Measurements from ENCODE around the gene SLC4A1AP. TPM values are rescaled to one million over a fixed set of nuclear protein-coding genes. Genes with fewer than 3 reads are reported as not detected.

The SLC4A1AP gene
- total and polyA plus RNA-seq, 10 of the 15 experiments (the other 5 are each of a cell fraction or from before 2014, with no cell fraction given) = 6.5 to 30.1 (median 21.5) TPM

DNA sequence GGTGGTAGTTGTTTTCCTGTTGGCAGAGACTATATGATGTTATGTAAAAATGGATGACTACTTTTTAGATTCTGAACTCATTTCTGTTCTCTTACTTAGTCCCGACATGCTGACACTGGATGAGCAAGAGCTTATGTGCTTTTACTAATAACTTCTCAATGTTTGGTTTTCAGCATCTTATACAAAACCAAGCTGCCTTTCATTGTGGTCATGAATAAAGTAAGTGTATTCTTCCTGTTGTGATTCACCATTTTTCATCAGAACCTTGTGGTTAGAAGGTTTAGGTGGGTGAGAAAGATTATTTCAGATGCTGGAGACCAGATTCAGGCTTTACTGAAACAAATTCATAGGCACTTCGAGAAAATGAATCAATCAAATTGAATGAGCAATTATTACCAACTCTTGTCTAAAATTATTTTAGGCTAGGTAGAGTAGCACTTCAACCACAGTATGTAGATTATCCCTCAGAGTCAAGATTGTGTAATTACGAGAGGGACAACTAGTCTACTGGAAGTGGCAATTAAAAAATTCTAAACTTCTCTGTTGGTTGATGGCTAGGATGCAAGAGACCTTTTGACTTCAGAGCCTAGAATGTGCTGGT is 25.6 kb upstream of the SLC4A1AP start:
- DNase-seq (ENCODE audit: low read depth, low spot score) = no peak
- intact Hi-C loops (cut with micrococcal nuclease; ENCODE audit: unreplicated experiment) = no loop called here
- no peak for FAIRE-seq
- Histone ChIP-seq H4K20me1 (ENCODE audit: control insufficient read depth, insufficient read depth) (no peaks in the 10 kb centered on the region), H3K27ac (ENCODE audit: control insufficient read depth, insufficient read depth) (no peak overlapping the region), H3K79me2 (ENCODE audit: control insufficient read depth, insufficient read depth, low read length) (no peaks in the 10 kb centered on the region), H2AFZ (ENCODE audit: control insufficient read depth, low read depth, low read length) (no peak overlapping the region), H3K4me3 (no peak overlapping the region), H3K4me2 (ENCODE audit: control insufficient read depth, insufficient read depth) (no peak overlapping the region), H3K9ac (ENCODE audit: control insufficient read depth, insufficient read depth, low read length) (no peak overlapping the region), H3K4me1 (ENCODE audit: control insufficient read depth, insufficient read depth, low read length) (no peaks in the 10 kb centered on the region), H3K9me3 (replicated peaks; ENCODE audit: control insufficient read depth, insufficient read depth, low read length) (no peaks in the 10 kb centered on the region), H3K27me3 (replicated peaks in 1 of 2; ENCODE audit: control insufficient read depth in 2 of 2, insufficient read depth in 2 of 2, low read length in 1 of 2) (no peaks in the 10 kb centered on the region), H3K36me3 (ENCODE audit: control insufficient read depth in 2 of 2, insufficient read depth in 2 of 2, low read length in 1 of 2) (peaks cover 0 to 31% of the 10 kb centered on the region in 2 experiments; a peak in 2 of 4 replicates)
- ATAC-seq = no peak
- CTCF ChIA-PET = no interaction called here
- SMC1A ChIA-PET (ENCODE audit: uncharacterized antibody, unreplicated experiment) = no interaction called here
- POLR2A ChIA-PET = no interaction called here
- TF ChIP-seq, protein P1, sequence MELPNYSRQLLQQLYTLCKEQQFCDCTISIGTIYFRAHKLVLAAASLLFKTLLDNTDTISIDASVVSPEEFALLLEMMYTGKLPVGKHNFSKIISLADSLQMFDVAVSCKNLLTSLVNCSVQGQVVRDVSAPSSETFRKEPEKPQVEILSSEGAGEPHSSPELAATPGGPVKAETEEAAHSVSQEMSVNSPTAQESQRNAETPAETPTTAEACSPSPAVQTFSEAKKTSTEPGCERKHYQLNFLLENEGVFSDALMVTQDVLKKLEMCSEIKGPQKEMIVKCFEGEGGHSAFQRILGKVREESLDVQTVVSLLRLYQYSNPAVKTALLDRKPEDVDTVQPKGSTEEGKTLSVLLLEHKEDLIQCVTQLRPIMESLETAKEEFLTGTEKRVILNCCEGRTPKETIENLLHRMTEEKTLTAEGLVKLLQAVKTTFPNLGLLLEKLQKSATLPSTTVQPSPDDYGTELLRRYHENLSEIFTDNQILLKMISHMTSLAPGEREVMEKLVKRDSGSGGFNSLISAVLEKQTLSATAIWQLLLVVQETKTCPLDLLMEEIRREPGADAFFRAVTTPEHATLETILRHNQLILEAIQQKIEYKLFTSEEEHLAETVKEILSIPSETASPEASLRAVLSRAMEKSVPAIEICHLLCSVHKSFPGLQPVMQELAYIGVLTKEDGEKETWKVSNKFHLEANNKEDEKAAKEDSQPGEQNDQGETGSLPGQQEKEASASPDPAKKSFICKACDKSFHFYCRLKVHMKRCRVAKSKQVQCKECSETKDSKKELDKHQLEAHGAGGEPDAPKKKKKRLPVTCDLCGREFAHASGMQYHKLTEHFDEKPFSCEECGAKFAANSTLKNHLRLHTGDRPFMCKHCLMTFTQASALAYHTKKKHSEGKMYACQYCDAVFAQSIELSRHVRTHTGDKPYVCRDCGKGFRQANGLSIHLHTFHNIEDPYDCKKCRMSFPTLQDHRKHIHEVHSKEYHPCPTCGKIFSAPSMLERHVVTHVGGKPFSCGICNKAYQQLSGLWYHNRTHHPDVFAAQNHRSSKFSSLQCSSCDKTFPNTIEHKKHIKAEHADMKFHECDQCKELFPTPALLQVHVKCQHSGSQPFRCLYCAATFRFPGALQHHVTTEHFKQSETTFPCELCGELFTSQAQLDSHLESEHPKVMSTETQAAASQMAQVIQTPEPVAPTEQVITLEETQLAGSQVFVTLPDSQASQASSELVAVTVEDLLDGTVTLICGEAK (IDR thresholded peaks at IDR 0.05; ENCODE audit: borderline replicate concordance) = no peak
- TF ChIP-seq RB1 (IDR thresholded peaks at IDR 0.05; ENCODE audit: borderline replicate concordance) (no peak), POLR2AphosphoS2 (IDR thresholded peaks at IDR 0.05; ENCODE audit: low read depth, low read length) (no peak)
- TF ChIP-seq, protein P2, sequence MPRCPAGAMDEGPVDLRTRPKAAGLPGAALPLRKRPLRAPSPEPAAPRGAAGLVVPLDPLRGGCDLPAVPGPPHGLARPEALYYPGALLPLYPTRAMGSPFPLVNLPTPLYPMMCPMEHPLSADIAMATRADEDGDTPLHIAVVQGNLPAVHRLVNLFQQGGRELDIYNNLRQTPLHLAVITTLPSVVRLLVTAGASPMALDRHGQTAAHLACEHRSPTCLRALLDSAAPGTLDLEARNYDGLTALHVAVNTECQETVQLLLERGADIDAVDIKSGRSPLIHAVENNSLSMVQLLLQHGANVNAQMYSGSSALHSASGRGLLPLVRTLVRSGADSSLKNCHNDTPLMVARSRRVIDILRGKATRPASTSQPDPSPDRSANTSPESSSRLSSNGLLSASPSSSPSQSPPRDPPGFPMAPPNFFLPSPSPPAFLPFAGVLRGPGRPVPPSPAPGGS (IDR thresholded peaks at IDR 0.05; ENCODE audit: borderline replicate concordance, insufficient read depth, low read depth, low read length, poor library complexity, severe bottlenecking) = peak; percentile 20
- 65% methylated on average over 3 of the region's 3 CpGs for WGBS (ENCODE audit: insufficient coverage, insufficient replicate concordance, low lambda C conversion rate, missing lambda C conversion rate)
- RAD21 ChIA-PET (ENCODE audit: unreplicated experiment) = no interaction called here
- in situ Hi-C loops (cut with MboI) = no loop called here
- no TSS peak for BruUV-seq (replicated peaks)
